HG03025 (cell line): ENCODE results near the gene BAX.

Experiments used
- ATAC-seq: cut with Tn5 transposase; IDR thresholded peaks from one replicate; pipeline ENCODE4 v1.9.1; 2021; ENCODE audit warnings: mild to moderate bottlenecking, moderate library complexity; ENCODE audit not compliant: unreplicated experiment, low FRiP score

Gene BAX

DNA sequence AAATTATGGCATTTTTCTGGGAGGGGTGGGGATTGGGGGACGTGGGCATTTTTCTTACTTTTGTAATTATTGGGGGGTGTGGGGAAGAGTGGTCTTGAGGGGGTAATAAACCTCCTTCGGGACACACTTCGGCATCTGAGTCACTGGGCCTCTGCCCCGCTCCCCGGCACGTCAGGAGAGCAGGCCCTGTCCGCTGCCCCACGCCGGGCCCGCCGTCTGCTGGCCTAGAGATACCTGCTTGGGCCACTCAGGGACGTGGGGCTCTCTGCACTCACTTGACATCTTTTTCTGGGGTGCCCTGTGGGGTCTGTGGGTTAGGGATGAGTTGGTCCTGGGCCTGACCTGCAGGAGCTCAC is 7.0 kb downstream of the BAX start:
- no peak for ATAC-seq

DNA sequence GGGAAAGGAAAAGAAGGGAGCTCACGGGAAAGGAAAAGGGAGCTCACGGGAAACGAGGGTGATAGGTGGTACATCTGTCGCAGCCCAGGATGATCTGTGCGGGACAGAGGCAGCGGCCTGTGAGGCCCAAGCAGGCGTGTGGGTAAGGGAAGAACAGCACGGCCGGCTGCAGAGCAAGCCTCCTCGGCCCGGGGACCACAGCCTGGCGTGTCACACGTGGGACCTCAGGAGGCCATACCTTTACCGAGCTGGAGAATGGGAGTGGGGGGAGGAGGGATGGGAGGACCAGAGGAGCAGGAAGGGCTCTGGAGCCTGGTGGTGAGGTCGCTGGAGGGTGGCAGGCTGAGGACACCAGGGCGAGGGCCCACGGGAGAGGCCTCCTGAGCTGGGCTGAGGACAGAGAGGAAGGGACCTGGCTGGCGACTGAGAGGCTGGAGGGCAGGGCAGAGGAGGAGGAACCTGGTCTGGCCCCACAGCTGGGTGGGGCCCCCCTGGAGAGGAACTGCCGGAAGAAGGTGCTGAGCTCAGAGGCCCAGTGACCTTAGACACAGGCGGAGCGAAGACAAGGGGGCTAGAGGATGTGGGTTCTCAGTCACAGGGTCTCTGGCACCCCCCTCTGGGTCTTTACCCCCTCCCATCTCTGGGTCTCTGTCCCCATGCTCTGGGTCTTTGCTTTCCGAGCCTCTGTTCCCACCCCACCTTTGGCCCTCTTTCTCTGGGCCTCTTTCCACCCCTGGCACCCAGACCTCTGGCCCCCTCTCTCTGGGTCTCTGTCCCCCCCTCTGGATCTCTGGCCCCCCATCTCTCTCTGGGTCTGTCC is 7.6 kb downstream of the BAX start:
- no peak for ATAC-seq

DNA sequence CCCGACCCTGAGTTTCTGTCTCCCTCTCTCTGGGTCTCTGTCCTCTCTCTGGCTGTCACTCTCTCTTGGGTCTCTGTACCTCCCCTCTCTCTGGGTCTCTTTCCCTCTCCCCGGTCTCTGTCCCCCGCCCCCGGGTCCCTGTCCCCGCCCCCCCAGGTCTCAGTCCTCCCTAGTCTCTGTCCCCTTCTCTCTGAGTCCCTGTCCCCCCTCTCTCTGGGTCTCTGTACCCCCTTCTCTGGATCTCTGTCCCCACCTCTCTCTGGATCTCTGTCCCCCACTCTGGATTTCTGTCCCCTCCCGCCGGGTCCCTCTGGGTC is 8.1 kb downstream of the BAX start:
- ATAC-seq: no peak

DNA sequence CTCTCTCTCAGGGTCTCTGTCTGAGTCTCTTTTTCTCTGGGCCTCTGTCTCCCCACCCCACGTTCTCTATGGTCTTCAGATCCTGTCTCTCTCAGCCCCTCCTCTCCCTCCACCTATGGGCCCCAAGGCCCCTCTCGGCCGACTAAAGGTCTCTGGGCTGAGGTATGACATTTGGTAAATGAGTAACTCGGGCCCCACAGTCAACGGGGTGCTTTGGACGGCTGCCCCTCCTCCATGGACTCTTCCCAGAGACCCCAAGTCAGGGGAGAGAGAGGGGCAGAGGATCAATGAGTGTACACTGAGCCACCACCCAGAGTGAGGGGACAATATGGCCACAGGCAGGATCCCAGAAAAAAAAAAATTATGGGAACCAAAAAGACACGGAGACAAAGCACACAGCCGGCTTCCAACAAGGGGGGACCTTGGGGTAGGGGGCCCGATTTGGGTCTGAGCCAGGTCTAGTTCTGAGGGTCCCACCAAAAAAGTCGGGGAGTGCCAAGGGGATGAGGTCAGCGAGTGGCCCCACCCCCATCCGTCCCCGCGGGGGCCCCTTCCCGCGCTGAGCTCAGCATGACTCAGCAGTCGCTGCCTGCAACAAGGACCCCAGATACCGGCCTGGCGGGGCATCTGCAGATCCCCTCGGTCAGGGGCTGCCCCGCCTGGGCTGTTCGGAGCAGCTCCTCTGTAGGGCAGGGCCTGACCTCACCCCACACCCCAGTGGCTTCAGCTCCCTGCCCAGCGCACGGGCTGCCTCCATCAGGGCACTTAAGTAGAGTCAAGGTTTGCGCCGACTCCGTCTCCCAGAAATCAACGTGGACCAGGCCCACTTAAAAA is 8.9 kb downstream of the BAX start:
- ATAC-seq: no peak

DNA sequence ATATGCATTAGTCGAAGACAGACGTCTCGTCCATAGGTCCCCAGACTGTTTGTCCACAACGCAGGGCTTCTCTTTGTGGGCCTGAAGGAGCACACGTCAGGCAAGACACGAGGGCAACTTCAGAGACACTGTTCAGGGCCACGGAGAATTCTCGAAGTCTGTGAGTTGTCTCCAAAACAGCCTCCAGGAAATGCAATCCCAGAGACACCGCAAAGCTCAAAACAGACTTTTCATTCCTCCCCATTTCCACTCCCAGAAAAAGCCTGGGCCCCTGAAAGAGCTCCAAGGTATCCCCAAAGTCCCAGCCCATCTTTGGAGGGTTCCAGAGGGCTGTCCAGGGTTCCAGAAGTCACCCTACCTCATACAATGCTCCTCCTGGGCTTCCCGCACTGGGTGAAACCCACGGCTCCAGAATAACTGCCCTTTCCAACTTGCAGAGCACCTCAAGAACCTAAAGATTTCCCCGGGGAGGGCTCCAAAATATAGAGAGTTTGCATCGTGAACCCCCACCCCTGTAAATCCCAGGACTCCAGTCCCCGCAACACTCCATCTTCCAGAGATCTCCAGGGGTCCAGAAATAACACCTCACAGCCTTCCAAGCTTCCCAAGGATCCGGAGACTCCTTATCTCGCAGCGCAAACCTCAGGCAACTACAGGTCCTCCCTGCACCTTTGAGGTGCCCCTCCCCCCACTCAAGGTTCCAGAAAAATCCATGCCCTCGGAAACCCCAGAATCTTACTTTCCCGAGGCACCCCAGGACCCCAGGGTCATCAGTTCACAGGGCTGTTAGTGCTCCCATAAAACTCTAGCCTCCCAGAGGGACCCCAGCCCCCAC is 9.7 kb downstream of the BAX start:
- no peak for ATAC-seq

DNA sequence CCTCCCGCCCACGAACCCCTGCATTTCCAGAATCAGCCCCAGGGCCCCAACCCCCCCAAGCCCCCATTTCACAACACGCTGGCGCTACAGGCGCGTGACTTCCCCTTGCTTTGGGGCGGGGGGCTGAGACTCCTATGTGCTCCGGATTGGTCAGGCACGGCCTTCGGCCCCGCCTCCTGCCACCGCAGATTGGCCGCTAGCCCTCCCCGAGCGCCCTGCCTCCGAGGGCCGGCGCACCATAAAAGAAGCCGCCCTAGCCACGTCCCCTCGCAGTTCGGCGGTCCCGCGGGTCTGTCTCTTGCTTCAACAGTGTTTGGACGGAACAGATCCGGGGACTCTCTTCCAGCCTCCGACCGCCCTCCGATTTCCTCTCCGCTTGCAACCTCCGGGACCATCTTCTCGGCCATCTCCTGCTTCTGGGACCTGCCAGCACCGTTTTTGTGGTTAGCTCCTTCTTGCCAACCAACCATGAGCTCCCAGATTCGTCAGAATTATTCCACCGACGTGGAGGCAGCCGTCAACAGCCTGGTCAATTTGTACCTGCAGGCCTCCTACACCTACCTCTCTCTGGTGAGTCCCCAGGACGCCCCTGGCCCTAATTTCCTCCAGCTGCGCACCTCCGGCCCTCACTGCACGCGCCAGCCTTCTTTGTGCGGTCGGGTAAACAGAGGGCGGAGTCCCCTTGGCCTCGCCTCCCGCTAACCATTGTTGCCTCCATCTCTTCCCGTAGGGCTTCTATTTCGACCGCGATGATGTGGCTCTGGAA is 10.5 kb downstream of the BAX start, which contains the start of gene FTL:
Gene FTL (plus strand): TSS at position 270 of the 766 bp plus-strand sequence. CDS start 199 bp downstream, at position 469.
- ATAC-seq: peak; percentile 59

DNA sequence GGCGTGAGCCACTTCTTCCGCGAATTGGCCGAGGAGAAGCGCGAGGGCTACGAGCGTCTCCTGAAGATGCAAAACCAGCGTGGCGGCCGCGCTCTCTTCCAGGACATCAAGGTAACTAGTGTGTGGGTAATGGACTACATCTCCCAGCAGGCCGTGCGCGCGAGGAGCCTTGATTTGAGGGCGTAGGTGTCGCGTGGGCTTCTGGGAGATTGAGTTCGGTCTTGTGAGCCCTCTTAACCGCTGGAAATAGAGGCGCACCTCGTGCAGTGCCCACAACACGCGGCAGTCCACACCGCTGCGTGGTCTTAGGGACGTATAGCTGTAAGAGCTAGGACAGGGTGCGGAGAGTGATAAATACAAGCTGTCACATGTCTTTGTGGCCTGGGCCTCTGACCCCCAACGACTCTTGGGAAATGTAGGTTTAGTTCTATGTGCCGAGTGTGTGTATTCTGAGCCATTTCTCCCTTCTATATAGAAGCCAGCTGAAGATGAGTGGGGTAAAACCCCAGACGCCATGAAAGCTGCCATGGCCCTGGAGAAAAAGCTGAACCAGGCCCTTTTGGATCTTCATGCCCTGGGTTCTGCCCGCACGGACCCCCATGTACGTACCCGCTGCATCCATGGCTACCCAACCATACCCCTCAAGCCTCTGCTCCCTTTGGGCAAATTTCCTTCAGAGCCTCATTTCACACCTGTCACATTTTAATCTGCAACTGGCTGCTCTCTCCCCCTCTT is 11.3 kb downstream of the BAX start:
- ATAC-seq: peak; percentile 7

DNA sequence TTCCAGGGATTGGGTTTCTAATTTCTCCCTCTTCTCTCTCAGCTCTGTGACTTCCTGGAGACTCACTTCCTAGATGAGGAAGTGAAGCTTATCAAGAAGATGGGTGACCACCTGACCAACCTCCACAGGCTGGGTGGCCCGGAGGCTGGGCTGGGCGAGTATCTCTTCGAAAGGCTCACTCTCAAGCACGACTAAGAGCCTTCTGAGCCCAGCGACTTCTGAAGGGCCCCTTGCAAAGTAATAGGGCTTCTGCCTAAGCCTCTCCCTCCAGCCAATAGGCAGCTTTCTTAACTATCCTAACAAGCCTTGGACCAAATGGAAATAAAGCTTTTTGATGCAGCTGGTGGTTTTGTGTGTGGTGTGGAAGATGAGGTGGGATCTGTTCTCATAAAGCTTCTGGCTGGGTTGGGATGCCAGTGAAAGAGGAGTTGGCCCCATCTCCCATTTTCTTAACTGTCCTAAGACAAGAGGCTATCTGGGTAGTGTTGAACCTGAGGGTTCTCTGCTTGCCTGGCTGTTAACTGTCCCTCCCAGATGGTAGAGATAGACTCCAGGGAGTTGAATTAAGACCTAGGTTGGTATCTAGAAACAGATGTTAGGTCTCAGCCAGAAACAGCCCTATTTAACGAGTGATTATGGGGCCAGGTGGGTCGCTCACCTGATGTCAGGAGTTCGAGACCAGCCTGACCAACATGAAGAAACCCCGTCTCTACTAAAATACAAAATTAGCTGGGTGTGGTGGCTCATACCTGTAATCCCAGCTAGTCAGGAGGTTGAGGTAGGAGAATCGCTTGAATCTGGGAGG is 12.1 kb downstream of the BAX start:
- no peak for ATAC-seq

DNA sequence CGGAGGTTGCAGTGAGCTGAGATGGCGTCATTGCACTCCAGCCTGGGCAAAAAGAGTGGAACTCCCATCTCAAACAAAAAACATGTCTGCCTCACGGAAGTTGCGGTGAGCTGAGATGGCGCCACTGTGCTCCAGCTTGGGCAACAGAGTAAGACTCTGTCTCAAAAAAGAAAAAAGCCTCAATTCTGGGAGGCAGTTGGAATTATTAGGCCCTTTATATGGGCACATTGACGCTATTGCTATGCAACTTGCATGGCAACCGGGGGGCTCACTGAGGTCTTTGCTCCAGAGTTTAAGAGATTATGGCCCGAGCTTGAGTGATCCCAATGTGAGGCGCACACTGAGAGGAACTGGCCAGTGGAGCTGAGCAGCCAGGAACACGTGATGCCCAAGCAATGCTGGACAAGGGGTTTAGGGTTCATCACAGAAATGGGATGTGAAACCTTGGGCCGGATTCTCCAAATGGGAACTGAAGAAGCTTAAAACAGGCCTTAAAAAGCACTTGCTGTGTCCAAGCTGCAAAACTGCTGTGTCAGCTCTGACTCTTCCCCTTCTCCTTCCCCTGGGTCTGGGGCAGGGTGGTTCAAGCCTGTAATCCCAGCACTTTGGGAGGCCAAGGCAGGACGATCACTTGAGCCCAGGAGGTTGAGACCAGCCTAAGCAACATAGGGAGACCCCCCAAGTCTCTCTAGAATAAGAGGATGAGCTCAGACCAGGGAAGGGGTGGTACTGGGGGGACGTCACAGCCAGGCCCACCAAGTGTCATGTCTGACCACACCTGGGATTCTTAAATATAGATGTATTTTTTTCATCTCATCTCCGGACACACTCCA is 12.9 kb downstream of the BAX start:
- ATAC-seq: no peak

DNA sequence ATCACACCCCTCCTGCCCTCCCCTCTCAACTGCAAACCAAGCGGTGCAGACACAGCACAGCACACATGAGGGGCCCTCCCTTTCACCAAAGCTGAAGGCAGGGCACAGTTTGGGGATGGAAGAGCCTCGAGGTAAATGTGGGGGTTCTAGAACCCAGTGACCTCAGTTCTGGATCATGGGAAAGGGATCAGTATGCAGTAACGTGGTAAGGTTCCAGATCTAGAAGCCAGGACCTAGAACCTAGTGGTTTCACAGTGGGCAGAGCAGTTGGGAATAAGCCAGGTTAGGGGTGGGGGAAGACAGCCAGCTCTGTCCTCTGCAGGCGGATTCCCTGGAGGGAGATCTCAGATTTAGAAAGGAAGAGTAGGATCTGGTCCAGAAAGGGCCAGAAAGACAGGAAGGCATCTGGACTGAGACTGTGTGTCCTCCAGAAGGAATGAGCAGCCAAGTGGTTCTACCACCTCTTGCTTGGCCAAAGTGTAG is 13.5 kb downstream of the BAX start:
- ATAC-seq: no peak

DNA sequence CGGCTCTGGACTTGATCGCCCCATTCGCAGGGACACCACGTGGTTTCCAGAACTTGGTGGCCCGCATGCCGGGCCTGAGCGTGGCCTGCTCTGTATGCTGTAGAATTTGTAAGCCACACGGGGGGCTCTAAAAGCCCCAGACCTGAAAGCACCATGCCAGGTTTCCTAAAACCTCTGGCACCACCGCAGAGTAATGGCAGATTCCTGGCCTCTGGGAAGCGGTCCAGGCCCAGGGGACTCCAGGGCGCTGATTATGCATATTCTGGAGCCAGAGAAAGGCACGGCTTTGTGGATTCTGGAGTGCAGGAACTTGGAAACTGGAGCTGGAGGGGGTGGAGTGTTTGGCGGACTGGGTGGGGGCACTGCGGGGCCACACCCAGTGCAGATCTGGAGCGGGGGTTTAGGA is 14.1 kb downstream of the BAX start:
- ATAC-seq: no peak

DNA sequence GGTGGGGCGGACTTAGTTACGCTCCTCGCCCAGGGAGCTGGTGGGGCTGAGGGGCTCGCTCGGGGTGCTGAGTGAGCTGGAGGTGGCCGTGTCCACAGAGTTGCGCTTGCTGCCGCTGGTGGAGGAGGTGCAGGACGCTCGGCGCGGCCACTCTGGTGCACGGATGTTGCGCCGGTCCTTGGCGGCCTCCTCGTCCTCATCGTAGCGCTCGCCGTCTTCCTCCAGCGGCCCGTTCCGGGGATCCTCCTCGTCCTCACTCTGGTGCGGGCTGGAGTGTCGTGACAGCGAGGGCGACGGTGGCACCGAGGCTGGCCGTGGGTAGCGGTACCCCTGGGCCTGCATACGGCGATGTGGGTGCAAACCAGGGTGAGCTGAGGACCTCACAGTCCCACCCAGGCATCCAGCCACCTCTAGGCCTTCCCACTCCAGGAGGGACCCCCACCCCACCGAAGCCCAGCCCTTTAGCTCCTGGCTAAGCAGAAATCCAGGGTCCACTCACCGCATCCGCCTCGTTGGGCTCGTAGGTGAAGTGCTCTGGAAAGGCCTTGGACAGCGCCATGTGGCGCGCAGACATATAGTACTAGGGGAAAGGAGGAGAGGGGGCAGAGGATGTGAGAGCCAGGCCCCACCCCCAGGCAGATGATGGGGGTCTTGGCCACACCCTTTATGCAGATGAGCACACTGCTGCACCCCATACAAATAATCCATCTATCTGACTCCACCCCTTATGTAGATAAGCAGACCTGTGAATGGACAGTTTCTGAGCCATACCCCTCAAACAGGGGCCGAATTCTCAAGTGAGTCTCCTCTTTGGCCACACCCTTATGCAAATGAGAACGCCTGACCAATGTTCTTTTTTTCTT is 14.8 kb downstream of the BAX start:
- ATAC-seq: no peak

DNA sequence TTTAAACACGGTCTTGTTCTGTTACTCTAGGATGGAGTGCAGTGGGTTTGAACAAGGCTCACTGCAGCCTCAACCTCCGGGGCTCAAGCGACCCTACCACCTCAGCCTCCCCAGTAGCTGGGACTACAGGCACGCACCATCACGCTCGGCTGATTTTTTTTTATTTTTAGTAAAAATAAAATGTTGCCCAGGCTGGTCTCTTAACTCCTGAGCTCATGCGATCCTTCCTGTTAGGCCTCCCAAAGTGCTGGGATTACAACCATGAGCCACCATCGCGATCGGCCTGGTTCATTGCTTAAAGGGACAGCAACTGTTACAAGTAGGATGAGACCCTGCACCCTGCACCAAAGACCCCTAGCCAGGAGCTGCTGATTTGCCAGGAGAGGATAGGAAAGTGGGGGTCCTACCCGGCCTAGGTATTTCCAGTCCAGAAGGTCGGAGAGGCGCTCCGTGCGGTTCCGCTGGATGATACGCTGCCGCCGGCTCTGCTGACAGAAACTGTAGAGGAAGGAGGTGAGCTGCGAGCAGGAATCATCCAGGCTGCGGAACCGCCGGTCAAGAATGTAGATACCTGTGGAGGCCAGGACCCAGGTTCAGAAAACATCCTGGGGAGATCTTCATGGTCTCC is 15.6 kb downstream of the BAX start:
- ATAC-seq: no peak

DNA sequence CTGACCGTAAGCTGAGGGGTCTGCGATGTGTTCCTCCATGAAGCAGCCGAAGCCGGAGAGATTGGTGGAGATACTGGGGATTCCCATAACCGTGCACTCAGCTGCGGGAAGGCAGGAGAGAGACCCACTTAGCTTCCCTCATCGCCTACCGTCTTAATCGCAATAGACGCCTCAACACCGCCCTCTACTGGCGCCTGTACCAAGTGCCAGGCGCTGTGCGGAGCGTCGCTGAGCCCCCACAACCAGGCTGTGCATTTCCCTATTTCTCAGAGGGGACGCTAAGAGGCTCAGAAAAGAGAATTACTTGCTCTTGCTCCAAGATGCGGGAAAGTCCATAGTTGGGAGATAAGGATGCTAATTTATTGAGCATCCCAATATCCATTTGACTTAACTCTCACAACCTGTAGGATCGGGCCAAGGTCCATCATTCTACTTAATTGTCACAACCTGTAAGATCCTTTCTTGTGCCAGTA is 16.3 kb downstream of the BAX start:
- no peak for ATAC-seq

DNA sequence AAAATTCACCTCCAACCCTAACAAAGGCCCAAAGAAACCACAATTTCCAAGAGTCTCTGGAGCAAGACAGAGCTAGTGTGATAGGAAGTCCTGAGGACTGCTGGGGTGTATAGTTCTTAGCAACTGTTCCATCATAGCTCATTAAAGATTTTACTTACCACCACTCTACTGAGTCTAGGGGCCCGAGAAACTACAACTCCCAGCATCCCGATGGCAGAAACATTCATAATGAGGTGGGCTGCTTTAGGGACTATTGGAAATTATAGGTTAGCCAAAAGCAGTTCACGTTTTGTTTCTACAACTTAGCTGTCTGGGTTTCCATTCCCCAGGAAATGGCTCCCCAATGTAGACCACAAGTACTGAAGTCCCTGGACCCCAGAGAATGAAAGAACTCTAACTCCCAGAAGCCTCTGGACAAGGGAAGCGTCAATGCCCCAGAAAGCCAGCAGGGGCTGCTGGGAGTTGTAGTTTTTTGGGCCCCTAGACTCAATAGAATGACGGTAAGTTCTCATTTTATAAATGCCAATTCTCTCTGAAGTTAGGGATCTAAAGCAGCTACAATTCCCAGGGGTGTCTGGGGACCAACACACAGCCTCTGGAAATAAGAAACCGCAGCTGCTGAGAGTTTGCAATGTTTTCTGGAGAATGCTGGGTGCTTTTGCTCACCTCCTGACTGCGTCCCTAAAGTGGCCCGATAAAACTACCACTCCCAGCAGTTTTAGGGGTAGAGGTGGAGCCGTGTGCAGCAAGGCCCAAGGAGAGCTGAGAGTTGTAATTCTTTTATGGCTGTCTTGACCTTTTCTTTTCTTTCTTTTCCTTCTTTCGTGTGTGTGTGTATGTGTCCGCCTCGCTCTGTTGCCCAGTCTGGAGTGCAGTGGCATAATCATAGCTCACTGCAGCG is 21.5 kb downstream of the BAX start:
- no peak for ATAC-seq
